H1 (cell line): ENCODE data around the gene SRI. TPM values are rescaled to one million over a fixed set of nuclear protein-coding genes. Genes with fewer than 3 reads are reported as not detected.

Experiments used
- CTCF ChIA-PET: fragments of 300-600 bp; sonication (Branson Sonifier 250); formaldehyde crosslinking; loops from one replicate; lab custom pipeline; 2021; ENCODE audit not compliant: partially characterized antibody; lab: Charles Lee
- POLR2A ChIA-PET: fragments of 300-600 bp; sonication (Branson Sonifier 250); formaldehyde crosslinking; loops from one replicate; lab custom pipeline; 2021; ENCODE audit warnings: inconsistent platforms; ENCODE audit not compliant: partially characterized antibody; lab: Charles Lee
- DNase-seq, 2 experiments: peaks; one replicate each; pipeline versions ENCODE4 v3.0.0 to v3.0.0-alpha.2; 2010 to 2022; ENCODE audit warnings: low spot score in 2 of 2, low read depth in 1 of 2, mixed read lengths in 1 of 2
- FAIRE-seq: peaks from 2 replicates; lab custom pipeline; 2011; peaks lifted over from hg19 to GRCh38; lab: Jason Lieb, UNC
- H2AFZ ChIP-seq: 2 replicates; pipeline ENCODE4 v1.8.1; 2012; ENCODE audit warnings: low read length, inconsistent platforms
- H2AK5ac ChIP-seq: 2 replicates; pipeline ENCODE4 v1.6.1; 2013; ENCODE audit warnings: low read depth, low read length
- H2BK120ac ChIP-seq: replicated peaks from 2 replicates; pipeline ENCODE3; 2013; ENCODE audit warnings: low read depth, low read length, inconsistent platforms
- H2BK12ac ChIP-seq: 2 replicates; pipeline ENCODE4 v1.6.1; 2013; ENCODE audit warnings: low read depth, low read length
- H2BK15ac ChIP-seq: 2 replicates; pipeline ENCODE4 v1.6.1; 2013; ENCODE audit warnings: low read length
- H2BK20ac ChIP-seq: 2 replicates; pipeline ENCODE4 v1.6.1; 2013; ENCODE audit warnings: low read length
- H2BK5ac ChIP-seq: 2 replicates; pipeline ENCODE4 v1.6.1; 2013; ENCODE audit warnings: low read depth, low read length
- H3K14ac ChIP-seq: 2 replicates; pipeline ENCODE4 v1.6.1; 2013; ENCODE audit warnings: inconsistent platforms; ENCODE audit not compliant: insufficient read length
- H3K18ac ChIP-seq: 2 replicates; pipeline ENCODE4 v1.6.1; 2013; ENCODE audit warnings: low read length; ENCODE audit errors: extremely low read depth
- H3K23ac ChIP-seq: 2 replicates; pipeline ENCODE4 v1.6.1; 2013; ENCODE audit warnings: inconsistent platforms; ENCODE audit not compliant: insufficient read length
- H3K23me2 ChIP-seq: 2 replicates; pipeline ENCODE4 v1.6.1; 2013; ENCODE audit warnings: low read depth, low read length
- H3K27ac ChIP-seq: 2 replicates; pipeline ENCODE4 v1.6.1; 2011; ENCODE audit warnings: low read depth, low read length, inconsistent platforms
- H3K27me3 ChIP-seq, 4 experiments: replicated peaks in 1 of 4; 1 replicate in 1 of 4; 2 replicates in 3 of 4; pipeline versions ENCODE4 v1.6.1 to v1.8.1; 2011 to 2013; ENCODE audit warnings: low read length in 3 of 4, mild to moderate bottlenecking in 3 of 4, inconsistent platforms in 2 of 4, mixed read lengths in 2 of 4, moderate library complexity in 1 of 4; ENCODE audit not compliant: control insufficient read depth in 3 of 4, insufficient read depth in 3 of 4; ENCODE audit errors: extremely low read depth in 1 of 4
- H3K36me3 ChIP-seq, 4 experiments: 2 replicates each; pipeline versions ENCODE4 v1.6.1 to v1.8.1; 2011 to 2013; ENCODE audit warnings: mild to moderate bottlenecking in 4 of 4, low read length in 3 of 4, moderate library complexity in 2 of 4, control low read depth in 1 of 4, inconsistent platforms in 1 of 4; ENCODE audit not compliant: insufficient read depth in 4 of 4, control insufficient read depth in 2 of 4
- H3K4ac ChIP-seq: replicated peaks from 2 replicates; pipeline ENCODE3; 2013; ENCODE audit warnings: low read length, low read depth, mixed read lengths, inconsistent platforms; ENCODE audit not compliant: insufficient read length
- H3K4me1 ChIP-seq, 4 experiments: replicated peaks in 1 of 4; 1 replicate in 1 of 4; 2 replicates in 3 of 4; pipeline versions ENCODE4 v1.6.1 to v1.8.1; 2011 to 2013; ENCODE audit warnings: low read length in 3 of 4, inconsistent platforms in 2 of 4, mixed read lengths in 1 of 4; ENCODE audit not compliant: insufficient read depth in 4 of 4, control insufficient read depth in 3 of 4
- H3K4me2 ChIP-seq, 2 experiments: 2 replicates each; pipeline versions ENCODE4 v1.6.1 to v1.8.1; 2011 to 2013; ENCODE audit warnings: low read depth in 2 of 2, low read length in 2 of 2, control low read depth in 1 of 2, inconsistent platforms in 1 of 2, mild to moderate bottlenecking in 1 of 2; ENCODE audit not compliant: insufficient read depth in 1 of 2
- H3K4me3 ChIP-seq, 4 experiments: fragments of 200-600, 300-600 bp in 1 of 4; sonication (generic), shearing (Covaris generic), sonication (Bioruptor Twin) in 1 of 4; 2 replicates each; pipeline versions ENCODE4 v1.5.1 to v1.8.1; 2011 to 2016; ENCODE audit warnings: low read length in 4 of 4, low read depth in 3 of 4, control low read depth in 2 of 4, inconsistent platforms in 2 of 4, mild to moderate bottlenecking in 2 of 4, mixed read lengths in 1 of 4, moderate library complexity in 1 of 4; ENCODE audit not compliant: insufficient read depth in 2 of 4; ENCODE audit errors: extremely low read depth in 1 of 4
- H3K56ac ChIP-seq: replicated peaks from 2 replicates; pipeline ENCODE3; 2013; ENCODE audit warnings: low read depth, mild to moderate bottlenecking, mixed read lengths, low read length, inconsistent platforms; ENCODE audit not compliant: insufficient read length
- H3K79me1 ChIP-seq: 2 replicates; pipeline ENCODE4 v1.6.1; 2013; ENCODE audit warnings: low read depth, low read length, control low read depth
- H3K79me2 ChIP-seq, 2 experiments: 2 replicates each; pipeline versions ENCODE4 v1.6.1 to v1.8.1; 2012 to 2013; ENCODE audit warnings: low read length in 2 of 2, mild to moderate bottlenecking in 2 of 2, inconsistent platforms in 1 of 2; ENCODE audit not compliant: insufficient read depth in 2 of 2, control insufficient read depth in 1 of 2
- H3K9ac ChIP-seq, 4 experiments: replicated peaks in 1 of 4; 1 replicate in 1 of 4; 2 replicates in 3 of 4; pipeline versions ENCODE4 v1.6.1 to v1.8.1; 2011 to 2013; ENCODE audit warnings: low read depth in 3 of 4, low read length in 3 of 4, control low read depth in 2 of 4, mild to moderate bottlenecking in 2 of 4, moderate library complexity in 2 of 4, inconsistent platforms in 1 of 4; ENCODE audit errors: extremely low read depth in 1 of 4
- H3K9me3 ChIP-seq, 2 experiments: 2 replicates each; pipeline versions ENCODE4 v1.6.1 to v1.8.1; 2012 to 2013; ENCODE audit warnings: mild to moderate bottlenecking in 2 of 2, moderate library complexity in 2 of 2, control low read depth in 1 of 2, inconsistent platforms in 1 of 2, low read depth in 1 of 2, low read length in 1 of 2, mixed read lengths in 1 of 2; ENCODE audit not compliant: insufficient read depth in 2 of 2
- H4K20me1 ChIP-seq, 2 experiments: replicated peaks in 1 of 2; 2 replicates each; pipeline versions ENCODE3 to v1.8.1; 2011 to 2013; ENCODE audit warnings: inconsistent platforms in 2 of 2, low read length in 2 of 2, mild to moderate bottlenecking in 1 of 2; ENCODE audit not compliant: insufficient read depth in 2 of 2, control insufficient read depth in 1 of 2
- H4K5ac ChIP-seq: 2 replicates; pipeline ENCODE4 v1.6.1; 2013; ENCODE audit warnings: low read length, low read depth, mixed read lengths, inconsistent platforms; ENCODE audit not compliant: insufficient read length
- H4K8ac ChIP-seq: 2 replicates; pipeline ENCODE4 v1.8.0; 2013; ENCODE audit warnings: mild to moderate bottlenecking, moderate library complexity, low read length, inconsistent platforms; ENCODE audit not compliant: insufficient read depth; ENCODE audit errors: extremely low read depth
- H4K91ac ChIP-seq: replicated peaks from 2 replicates; pipeline ENCODE3; 2013; ENCODE audit warnings: low read length, mixed read lengths, inconsistent platforms; ENCODE audit not compliant: insufficient read length
- BRCA1 ChIP-seq: IDR thresholded peaks from 2 replicates; pipeline ENCODE4 v1.6.1; 2012; ENCODE audit warnings: low read depth, low read length, improper control_type of control experiment
- CEBPB ChIP-seq: IDR thresholded peaks from 2 replicates; pipeline ENCODE4 v1.6.1; 2012; ENCODE audit warnings: low read depth, low read length
- JUN ChIP-seq: IDR thresholded peaks from 2 replicates; pipeline ENCODE4 v1.6.1; 2011; ENCODE audit warnings: low read depth, mild to moderate bottlenecking, improper control_type of control experiment, low read length
- MAX ChIP-seq: IDR thresholded peaks from 2 replicates; pipeline ENCODE4 v1.6.1; 2012; ENCODE audit warnings: inconsistent platforms
- NRF1 ChIP-seq: IDR thresholded peaks from 2 replicates; pipeline ENCODE4 v1.6.1; 2011; ENCODE audit warnings: mild to moderate bottlenecking, low read depth, low read length, improper control_type of control experiment
- RAD21 ChIP-seq, 2 experiments: IDR thresholded peaks in 1 of 2; conservative IDR thresholded peaks in 1 of 2; 2 replicates each; pipeline ENCODE4 v1.6.1; 2011; ENCODE audit warnings: low read depth in 2 of 2, low read length in 2 of 2, improper control_type of control experiment in 1 of 2, inconsistent platforms in 1 of 2, mild to moderate bottlenecking in 1 of 2, moderate library complexity in 1 of 2
- RFX5 ChIP-seq: IDR thresholded peaks from 2 replicates; pipeline ENCODE4 v1.6.1; 2011; ENCODE audit warnings: low read depth, low read length, improper control_type of control experiment, borderline replicate concordance
- SAP30 ChIP-seq: fragments of 300-600 bp; sonication (generic); IDR thresholded peaks from 2 replicates; pipeline ENCODE4 v1.7.1; 2012; ENCODE audit warnings: low read length, moderate library complexity, mild to moderate bottlenecking, inconsistent platforms; ENCODE audit not compliant: insufficient read depth, insufficient replicate concordance
- SP1 ChIP-seq: IDR thresholded peaks from 2 replicates; pipeline ENCODE4 v1.6.1; 2011; ENCODE audit warnings: low read depth, low read length
- SUZ12 ChIP-seq: fragments of 200-600 bp; sonication (generic); IDR thresholded peaks from 2 replicates; pipeline ENCODE4 v1.6.1; 2012; ENCODE audit warnings: mild to moderate bottlenecking, inconsistent platforms, low read length, moderate library complexity, mixed read lengths
- TCF12 ChIP-seq: IDR thresholded peaks from 2 replicates; pipeline ENCODE4 v1.6.1; 2011; ENCODE audit warnings: low read depth, mild to moderate bottlenecking, low read length
- WGBS, 2 experiments: shearing (Covaris generic) in 1 of 2; methylation state at CpG; one replicate each; pipeline versions ENCODE4 v1.1.6 to v1.1.7; 2013 to 2015; ENCODE audit warnings: low lambda C conversion rate in 2 of 2, mixed read lengths in 2 of 2, inconsistent platforms in 1 of 2, low coverage in 1 of 2, missing lambda C conversion rate in 1 of 2; ENCODE audit not compliant: insufficient replicate concordance in 2 of 2, insufficient coverage in 1 of 2, insufficient read length in 1 of 2; ENCODE audit errors: extremely low coverage in 1 of 2, missing lambda C conversion rate in 1 of 2; 5-methylcytosine and 5-hydroxymethylcytosine counted together
- polyA plus RNA-seq, 7 experiments: library from polyadenylated mRNA; depleted of rRNA in 3 of 7; stranded (reverse) in 5 of 7; unstranded in 2 of 7; fragments of >200 nt in 5 of 7; fragments of 200-250 nt in 2 of 7; gene quantifications; 1 replicate in 5 of 7; 2 replicates in 1 of 7; 4 replicates in 1 of 7; pipeline versions ENCODE4 v1.2.1 to v1.2.3, GENCODE V29; 2011 to 2013; ENCODE audit warnings: missing spikeins in 2 of 7, mixed read lengths in 2 of 7
- total RNA-seq: library from RNA; stranded (reverse); fragmentation: NEBNext Ultra II Directional; extraction: Animal tissue kit (Norgen Biotek cat#: 25700); gene quantifications from 2 replicates; pipeline ENCODE4 v1.2.1, GENCODE V29; 2021

SRI gene
- total and polyA plus RNA-seq, 2 of the 8 experiments (the other 6 are each of a cell fraction or from before 2014, with no cell fraction given) = 118 to 170 TPM

GRCh38 chr7:88230646-88231045, 10.8 kb upstream of the SRI start:
- no peak overlapping the region for H4K5ac ChIP-seq
- H2AFZ ChIP-seq = no peak overlapping the region
- no peak overlapping the region for H3K18ac ChIP-seq
- no peak for TF ChIP-seq NRF1
- TF ChIP-seq TCF12 = no peak
- no peak for TF ChIP-seq JUN
- TF ChIP-seq CEBPB = no peak
- TF ChIP-seq RAD21 (IDR thresholded peaks at IDR 0.05 in 1 of 2, conservative IDR thresholded peaks at IDR 0.05 in 1 of 2; ENCODE audit: low read depth in 2 of 2, low read length in 2 of 2) = no peak
- no peak for TF ChIP-seq SP1
- TF ChIP-seq SAP30 = no peak
- TF ChIP-seq BRCA1 = no peak
- TF ChIP-seq SUZ12 = no peak
- no peak for TF ChIP-seq RFX5
- no peak for TF ChIP-seq MAX
- H3K23me2 ChIP-seq = peaks cover 3% of the 10 kb centered on the region; the same call in 1 of the 2 replicates
- ChIA-PET POLR2A (no interaction called here), CTCF (no interaction called here)
- H3K9ac ChIP-seq = no peak overlapping the region
- H3K23ac ChIP-seq = no peak overlapping the region
- H3K4me2 ChIP-seq = no peak overlapping the region
- H3K14ac ChIP-seq = no peak overlapping the region
- H3K27me3 ChIP-seq = no peaks in the 10 kb centered on the region
- no peak overlapping the region for H3K56ac ChIP-seq
- no peaks in the 10 kb centered on the region for H3K79me2 ChIP-seq
- DNase-seq (no peak), FAIRE-seq (no peak)
- H4K8ac ChIP-seq = no peak overlapping the region
- H4K20me1 ChIP-seq = no peaks in the 10 kb centered on the region
- H3K27ac ChIP-seq = no peak overlapping the region
- no peak overlapping the region for H2BK15ac ChIP-seq
- H2AK5ac ChIP-seq = no peak overlapping the region
- H2BK5ac ChIP-seq = no peak overlapping the region
- H2BK12ac ChIP-seq = no peak overlapping the region
- H3K4ac ChIP-seq = no peak overlapping the region
- H3K36me3 ChIP-seq = no peaks in the 10 kb centered on the region
- H3K4me3 ChIP-seq = no peak overlapping the region
- no peaks in the 10 kb centered on the region for H3K9me3 ChIP-seq
- H3K79me1 ChIP-seq = no peaks in the 10 kb centered on the region
- no peak overlapping the region for H2BK20ac ChIP-seq
- H2BK120ac ChIP-seq = no peak overlapping the region
- no peak overlapping the region for H4K91ac ChIP-seq
- H3K4me1 ChIP-seq = no peaks in the 10 kb centered on the region
- 79 to 100% methylated on average over 2 to 5 of the region's 5 CpGs for WGBS, 2 experiments
